OCI-LY7 (cell line): ENCODE results near the gene MAST1. TPM values are rescaled to one million over a fixed set of nuclear protein-coding genes. Genes with fewer than 3 reads are reported as not detected.

Experiments
- BruUV-seq: library from RNA; stranded (reverse); fragments of 400-500 nt; replicated peaks from 2 replicates; lab custom pipeline; 2021; lab: Mats Ljungman, UMichigan
- CTCF ChIA-PET: fragments of 300-600 bp; sonication (Branson Sonifier 250); formaldehyde crosslinking; loops from one replicate; lab custom pipeline; 2022; ENCODE audit warnings: antibody characterized with exemption; ENCODE audit not compliant: unreplicated experiment; lab: Charles Lee
- POLR2A ChIA-PET: fragments of 300-600 bp; sonication (Branson Sonifier 250); formaldehyde crosslinking; loops from one replicate; lab custom pipeline; 2022; ENCODE audit warnings: antibody characterized with exemption; lab: Charles Lee
- DNase-seq: peaks from one replicate; pipeline ENCODE4 v3.0.0-alpha.2; 2015; ENCODE audit warnings: low spot score
- H2AFZ ChIP-seq: fragments of 200-600 bp; sonication (generic), shearing (Covaris generic); 2 replicates; pipeline ENCODE4 v1.6.1; 2014; ENCODE audit warnings: mild to moderate bottlenecking, antibody characterized with exemption, low read length, moderate library complexity
- H3K27ac ChIP-seq: fragments of 200-600 bp; sonication (generic); 2 replicates; pipeline ENCODE4 v1.5.1; 2014; ENCODE audit warnings: mixed run types, low read depth, mild to moderate bottlenecking, moderate library complexity, low read length, inconsistent platforms; ENCODE audit not compliant: poor library complexity, severe bottlenecking
- H3K36me3 ChIP-seq: fragments of 200-600 bp; sonication (generic); 2 replicates; pipeline ENCODE4 v1.6.1; 2014; ENCODE audit warnings: mild to moderate bottlenecking, antibody characterized with exemption, low read length, moderate library complexity, mixed read lengths; ENCODE audit not compliant: insufficient read depth
- H3K4me1 ChIP-seq: fragments of 200-600 bp; sonication (generic); 2 replicates; pipeline ENCODE4 v1.5.1; 2014; ENCODE audit warnings: mild to moderate bottlenecking, low read length; ENCODE audit not compliant: insufficient read depth, poor library complexity, severe bottlenecking
- H3K4me2 ChIP-seq: fragments of 200-600 bp; sonication (generic); 2 replicates; pipeline ENCODE4 v1.6.1; 2014; ENCODE audit warnings: mild to moderate bottlenecking, low read length
- H3K4me3 ChIP-seq: fragments of 200-600 bp; sonication (generic); 2 replicates; pipeline ENCODE4 v1.5.1; 2014; ENCODE audit warnings: mild to moderate bottlenecking, low read depth, low read length; ENCODE audit not compliant: poor library complexity, severe bottlenecking
- H3K79me2 ChIP-seq: fragments of 200-600 bp; sonication (generic); 2 replicates; pipeline ENCODE4 v1.6.1; 2016; ENCODE audit warnings: low read depth, mild to moderate bottlenecking, low read length, moderate library complexity, mixed read lengths; ENCODE audit not compliant: insufficient read depth
- H3K9me2 ChIP-seq: fragments of 200-600 bp; sonication (generic); 2 replicates; pipeline ENCODE4 v1.6.1; 2016; ENCODE audit warnings: mild to moderate bottlenecking, low read length, mixed read lengths; ENCODE audit not compliant: insufficient read depth
- H3K9me3 ChIP-seq: fragments of 200-600 bp; sonication (generic); 2 replicates; pipeline ENCODE4 v1.6.1; 2014; ENCODE audit warnings: mild to moderate bottlenecking, mixed run types, low read length, mixed read lengths
- H4K20me1 ChIP-seq: fragments of 200-600 bp; sonication (generic); 2 replicates; pipeline ENCODE4 v1.6.1; 2014; ENCODE audit warnings: mild to moderate bottlenecking, antibody characterized with exemption, low read length, moderate library complexity, mixed read lengths; ENCODE audit not compliant: insufficient read depth
- EZH2phosphoT487 ChIP-seq: fragments of 200-600 bp; sonication (generic); IDR thresholded peaks from 2 replicates; pipeline ENCODE4 v1.6.1; 2018; ENCODE audit warnings: low read depth, borderline replicate concordance, mild to moderate bottlenecking, mixed run types, antibody characterized with exemption, low read length, moderate library complexity, mixed read lengths
- intact Hi-C: fragments of 100-400 bp; cut with micrococcal nuclease; formaldehyde crosslinking; loops from one replicate; pipeline ENCODE4 v1.10.0; 2022; ENCODE audit not compliant: unreplicated experiment
- total RNA-seq, 2 experiments: library from RNA; depleted of rRNA in 1 of 2; stranded (reverse); fragments of >200 nt in 1 of 2; shearing (Covaris generic) in 1 of 2; gene quantifications; 2 replicates each; pipeline ENCODE4 v1.2.3, GENCODE V29; 2014 to 2022
- TF ChIP-seq, protein P1 (sequence below): fragments of 200-600 bp; sonication (generic); conservative IDR thresholded peaks from 2 replicates; pipeline ENCODE4 v1.5.1; 2014; ENCODE audit warnings: mild to moderate bottlenecking, antibody characterized with exemption, low read length, moderate library complexity, mixed read lengths

Gene MAST1
- total RNA-seq, 2 experiments from 2014 or later: 9.1 to 21.1 TPM

DNA sequence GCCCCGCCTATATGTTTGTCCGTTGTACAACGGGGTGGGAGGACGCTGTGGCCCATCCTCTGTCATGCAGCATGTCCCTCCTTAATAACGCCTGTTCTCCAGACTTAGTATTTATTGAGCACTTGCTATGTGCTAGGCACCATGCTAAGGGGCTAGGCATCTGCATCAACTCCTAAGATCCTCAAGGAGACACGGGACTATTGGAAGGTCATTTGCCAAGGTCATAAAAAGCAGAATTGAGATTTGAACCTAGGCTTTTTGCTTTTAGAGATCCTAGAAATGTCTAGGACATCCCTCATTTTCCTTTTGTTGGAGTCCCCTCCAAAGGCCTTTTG is 1.8 kb upstream of the MAST1 start:
- BruUV-seq: no TSS peak
- H3K4me2 ChIP-seq: peak overlapping the region; percentile 72
- H3K79me2 ChIP-seq: no peaks in the 10 kb centered on the region
- H3K9me3 ChIP-seq: no peaks in the 10 kb centered on the region
- H3K27ac ChIP-seq: no peak overlapping the region
- intact Hi-C loops: loop anchor here (5.0 kb wide), 1 partner anchor 101 kb away; the partner anchor contains the start of gene CALR
- ChIA-PET CTCF (interaction anchor here (0.6 kb wide), 1 partner anchor 266 kb away, joined by 3 read pairs; no protein-coding TSS in a partner anchor), POLR2A (no interaction called here)
- no peaks in the 10 kb centered on the region for H4K20me1 ChIP-seq
- H3K4me1 ChIP-seq: peaks cover 71% of the 10 kb centered on the region
- DNase-seq: no peak
- H3K36me3 ChIP-seq: no peaks in the 10 kb centered on the region
- no peak for TF ChIP-seq EZH2phosphoT487
- TF ChIP-seq, protein P1, sequence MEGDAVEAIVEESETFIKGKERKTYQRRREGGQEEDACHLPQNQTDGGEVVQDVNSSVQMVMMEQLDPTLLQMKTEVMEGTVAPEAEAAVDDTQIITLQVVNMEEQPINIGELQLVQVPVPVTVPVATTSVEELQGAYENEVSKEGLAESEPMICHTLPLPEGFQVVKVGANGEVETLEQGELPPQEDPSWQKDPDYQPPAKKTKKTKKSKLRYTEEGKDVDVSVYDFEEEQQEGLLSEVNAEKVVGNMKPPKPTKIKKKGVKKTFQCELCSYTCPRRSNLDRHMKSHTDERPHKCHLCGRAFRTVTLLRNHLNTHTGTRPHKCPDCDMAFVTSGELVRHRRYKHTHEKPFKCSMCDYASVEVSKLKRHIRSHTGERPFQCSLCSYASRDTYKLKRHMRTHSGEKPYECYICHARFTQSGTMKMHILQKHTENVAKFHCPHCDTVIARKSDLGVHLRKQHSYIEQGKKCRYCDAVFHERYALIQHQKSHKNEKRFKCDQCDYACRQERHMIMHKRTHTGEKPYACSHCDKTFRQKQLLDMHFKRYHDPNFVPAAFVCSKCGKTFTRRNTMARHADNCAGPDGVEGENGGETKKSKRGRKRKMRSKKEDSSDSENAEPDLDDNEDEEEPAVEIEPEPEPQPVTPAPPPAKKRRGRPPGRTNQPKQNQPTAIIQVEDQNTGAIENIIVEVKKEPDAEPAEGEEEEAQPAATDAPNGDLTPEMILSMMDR: no peak
- H2AFZ ChIP-seq: no peak overlapping the region; the same call in 1 of the 2 replicates
- no peaks in the 10 kb centered on the region for H3K9me2 ChIP-seq
- H3K4me3 ChIP-seq: peak overlapping the region; percentile 39

GRCh38 chr19:12837225-12837624 is 1.1 kb upstream of the MAST1 start:
- H4K20me1 ChIP-seq: no peaks in the 10 kb centered on the region
- H3K4me3 ChIP-seq: no peak overlapping the region
- no peaks in the 10 kb centered on the region for H3K9me2 ChIP-seq
- peaks cover 73% of the 10 kb centered on the region for H3K4me1 ChIP-seq
- ChIA-PET POLR2A (interaction anchor here (0.6 kb wide), 2 partner anchors 39 to 1439 kb away, joined by 3 to 5 read pairs; no protein-coding TSS in a partner anchor), CTCF (interaction anchor here (0.6 kb wide), 1 partner anchor 267 kb away, joined by 3 read pairs; no protein-coding TSS in a partner anchor)
- no peak overlapping the region for H2AFZ ChIP-seq
- no peak for DNase-seq
- H3K27ac ChIP-seq: no peak overlapping the region
- BruUV-seq: no TSS peak
- intact Hi-C loops: loop anchor here (5.0 kb wide), 1 partner anchor 100 kb away; the partner anchor contains the start of gene CALR
- H3K4me2 ChIP-seq: peak overlapping the region; percentile 90; the same call in 1 of the 2 replicates
- no peaks in the 10 kb centered on the region for H3K79me2 ChIP-seq
- no peaks in the 10 kb centered on the region for H3K9me3 ChIP-seq
- TF ChIP-seq EZH2phosphoT487: no peak
- TF ChIP-seq, protein P1: no peak
- H3K36me3 ChIP-seq: no peaks in the 10 kb centered on the region
